HEK293T (cell line): ENCODE measurements around the gene KLC3.

Experiments used
- FOXA1 ChIP-seq: fragments of 450-650 bp; IDR thresholded peaks from 2 replicates; pipeline ENCODE4 v1.6.1; 2016; ENCODE audit warnings: mild to moderate bottlenecking
- SP1 ChIP-seq: fragments of 450-650 bp; IDR thresholded peaks from 2 replicates; pipeline ENCODE4 v1.6.1; 2017

DNA sequence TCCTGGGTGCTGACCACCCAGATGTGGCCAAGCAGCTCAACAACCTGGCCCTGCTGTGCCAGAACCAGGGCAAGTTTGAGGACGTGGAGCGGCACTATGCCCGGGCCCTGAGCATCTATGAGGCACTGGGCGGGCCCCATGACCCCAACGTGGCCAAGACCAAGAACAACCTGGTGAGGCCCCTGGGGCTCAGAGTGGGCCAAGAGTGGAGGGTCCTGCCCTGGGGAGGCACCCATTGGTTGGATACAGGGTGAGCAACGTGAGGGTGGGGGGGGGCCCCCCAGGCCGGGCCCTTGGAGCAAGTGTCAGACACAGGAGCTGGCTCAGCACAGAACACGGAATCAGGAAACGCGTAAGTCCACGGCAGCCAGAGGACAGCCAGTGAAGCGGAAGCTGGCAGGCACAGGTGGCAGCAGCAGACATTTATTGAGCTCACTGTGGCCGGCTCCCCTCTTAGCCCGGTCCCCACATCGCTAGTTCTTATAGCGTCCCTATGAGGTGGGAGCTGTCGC lies 8.9 kb downstream of the KLC3 start:
- TF ChIP-seq FOXA1 (no peak), SP1 (no peak)
